Islet of Langerhans (tissue), 1 donor: ENCODE measurements around the gene RREB1.

ENCODE experiments used
- FAIRE-seq: peaks from one replicate; lab custom pipeline; 2011; peaks lifted over from hg19 to GRCh38; lab: Jason Lieb, UNC

Gene RREB1

GRCh38 chr6:7126754-7127153 lies 19.0 kb downstream of the RREB1 start:
- FAIRE-seq, result no peak

GRCh38 chr6:7127680-7128079 lies 19.9 kb downstream of the RREB1 start:
- FAIRE-seq, result no peak

- FAIRE-seq, result no peak
Observed at GRCh38 chr6:7129360-7129759, 21.6 kb downstream of the RREB1 start.

- FAIRE-seq, result no peak
Observed at GRCh38 chr6:7129784-7130569, 22.2 kb downstream of the RREB1 start.

GRCh38 chr6:7131390-7131789 lies 23.6 kb downstream of the RREB1 start:
- FAIRE-seq, result no peak

GRCh38 chr6:7132398-7133035 lies 24.8 kb downstream of the RREB1 start:
- no peak for FAIRE-seq

GRCh38 chr6:7134999-7135745 lies 27.4 kb downstream of the RREB1 start:
- no peak for FAIRE-seq

GRCh38 chr6:7135755-7136154 lies 28.0 kb downstream of the RREB1 start:
- no peak for FAIRE-seq

GRCh38 chr6:7136859-7137334 lies 29.1 kb downstream of the RREB1 start:
- no peak for FAIRE-seq

- FAIRE-seq, result no peak
Observed at GRCh38 chr6:7137335-7138045, 29.7 kb downstream of the RREB1 start.

GRCh38 chr6:7138046-7138531 lies 30.3 kb downstream of the RREB1 start:
- no peak for FAIRE-seq

- FAIRE-seq, result peak; percentile 76
Observed at GRCh38 chr6:7138921-7139358, 31.2 kb downstream of the RREB1 start.

- FAIRE-seq, result no peak
Observed at GRCh38 chr6:7139835-7140470, 32.2 kb downstream of the RREB1 start.

GRCh38 chr6:7140631-7141378 lies 33.0 kb downstream of the RREB1 start:
- no peak for FAIRE-seq

- FAIRE-seq, result no peak
Observed at GRCh38 chr6:7142228-7142801, 34.6 kb downstream of the RREB1 start.

GRCh38 chr6:7142918-7143475 lies 35.2 kb downstream of the RREB1 start:
- no peak for FAIRE-seq

- FAIRE-seq, result no peak
Observed at GRCh38 chr6:7143476-7143974, 35.8 kb downstream of the RREB1 start.

GRCh38 chr6:7144872-7145584 lies 37.3 kb downstream of the RREB1 start:
- FAIRE-seq, result no peak

GRCh38 chr6:7145585-7145884 lies 37.8 kb downstream of the RREB1 start:
- no peak for FAIRE-seq
